Panc1 (cell line): Measurements from ENCODE around the gene SPATA21.

Experiments
- CTCF ChIP-seq: fragments of 450-650 bp; IDR thresholded peaks from 2 replicates; pipeline ENCODE4 v1.5.1; 2017; ENCODE audit warnings: mild to moderate bottlenecking
- TF ChIP-seq, protein P1 (sequence below), 2 experiments: IDR thresholded peaks; 2 replicates each; pipeline ENCODE4 v1.6.1; 2011 to 2012; ENCODE audit warnings: low read depth in 2 of 2, control low read depth in 1 of 2, low read length in 1 of 2, mild to moderate bottlenecking in 1 of 2, moderate library complexity in 1 of 2; ENCODE audit not compliant: insufficient read depth in 1 of 2

DNA sequence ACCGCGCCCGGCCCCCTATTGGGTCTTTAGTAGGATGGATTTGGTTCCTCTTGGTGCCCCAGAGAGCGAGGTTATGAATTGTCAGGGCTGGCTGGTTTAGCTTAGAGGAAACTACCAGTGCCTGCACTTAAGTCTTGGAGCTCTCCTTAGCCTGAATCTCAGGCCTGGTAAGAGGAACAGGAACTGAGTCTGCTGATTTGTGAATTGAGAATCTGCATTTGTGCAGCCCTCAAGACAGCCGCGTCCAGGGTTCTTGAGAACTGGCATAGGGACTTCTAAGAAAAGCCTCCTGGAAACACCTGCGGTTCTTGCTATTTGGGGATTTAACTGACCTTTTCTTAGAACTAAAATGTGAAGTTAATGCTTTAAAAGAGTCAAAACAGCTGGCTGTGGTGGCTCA, 5.0 kb upstream of the SPATA21 start:
- no peak for TF ChIP-seq CTCF
- TF ChIP-seq, protein P1, sequence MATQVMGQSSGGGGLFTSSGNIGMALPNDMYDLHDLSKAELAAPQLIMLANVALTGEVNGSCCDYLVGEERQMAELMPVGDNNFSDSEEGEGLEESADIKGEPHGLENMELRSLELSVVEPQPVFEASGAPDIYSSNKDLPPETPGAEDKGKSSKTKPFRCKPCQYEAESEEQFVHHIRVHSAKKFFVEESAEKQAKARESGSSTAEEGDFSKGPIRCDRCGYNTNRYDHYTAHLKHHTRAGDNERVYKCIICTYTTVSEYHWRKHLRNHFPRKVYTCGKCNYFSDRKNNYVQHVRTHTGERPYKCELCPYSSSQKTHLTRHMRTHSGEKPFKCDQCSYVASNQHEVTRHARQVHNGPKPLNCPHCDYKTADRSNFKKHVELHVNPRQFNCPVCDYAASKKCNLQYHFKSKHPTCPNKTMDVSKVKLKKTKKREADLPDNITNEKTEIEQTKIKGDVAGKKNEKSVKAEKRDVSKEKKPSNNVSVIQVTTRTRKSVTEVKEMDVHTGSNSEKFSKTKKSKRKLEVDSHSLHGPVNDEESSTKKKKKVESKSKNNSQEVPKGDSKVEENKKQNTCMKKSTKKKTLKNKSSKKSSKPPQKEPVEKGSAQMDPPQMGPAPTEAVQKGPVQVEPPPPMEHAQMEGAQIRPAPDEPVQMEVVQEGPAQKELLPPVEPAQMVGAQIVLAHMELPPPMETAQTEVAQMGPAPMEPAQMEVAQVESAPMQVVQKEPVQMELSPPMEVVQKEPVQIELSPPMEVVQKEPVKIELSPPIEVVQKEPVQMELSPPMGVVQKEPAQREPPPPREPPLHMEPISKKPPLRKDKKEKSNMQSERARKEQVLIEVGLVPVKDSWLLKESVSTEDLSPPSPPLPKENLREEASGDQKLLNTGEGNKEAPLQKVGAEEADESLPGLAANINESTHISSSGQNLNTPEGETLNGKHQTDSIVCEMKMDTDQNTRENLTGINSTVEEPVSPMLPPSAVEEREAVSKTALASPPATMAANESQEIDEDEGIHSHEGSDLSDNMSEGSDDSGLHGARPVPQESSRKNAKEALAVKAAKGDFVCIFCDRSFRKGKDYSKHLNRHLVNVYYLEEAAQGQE (IDR thresholded peaks at IDR 0.05; ENCODE audit: insufficient read depth in 1 of 2, low read depth in 2 of 2, low read length in 1 of 2), result no peak
